GM18870 (cell line): ENCODE measurements around the gene UNC5C.

Experiments used
- ATAC-seq: cut with Tn5 transposase; IDR thresholded peaks from one replicate; pipeline ENCODE4 v1.9.1; 2021; ENCODE audit warnings: moderate library complexity; ENCODE audit not compliant: unreplicated experiment

Gene UNC5C

GRCh38 chr4:95272797-95273196, 276.0 kb downstream of the UNC5C start:
- ATAC-seq: no peak

DNA sequence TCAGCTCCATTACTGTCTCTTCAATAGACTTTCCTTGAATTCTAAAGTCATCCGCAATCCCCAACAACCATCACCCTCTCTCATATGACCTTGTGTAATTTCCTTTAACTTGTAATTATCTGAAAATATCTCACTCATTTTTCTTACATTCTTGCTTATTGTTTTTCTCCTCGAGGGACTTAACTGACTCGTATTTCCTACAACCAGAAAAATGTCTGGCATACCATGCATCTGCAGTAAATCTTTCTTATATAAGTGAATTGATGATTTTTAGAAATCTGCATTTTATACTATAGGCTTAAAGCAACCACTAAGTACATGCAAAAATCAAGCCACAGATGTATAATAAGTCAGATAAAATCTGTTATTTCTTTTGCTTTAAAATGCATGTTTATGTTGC, 276.7 kb downstream of the UNC5C start:
- no peak for ATAC-seq

GRCh38 chr4:95268819-95269565, 279.8 kb downstream of the UNC5C start:
- ATAC-seq: no peak

GRCh38 chr4:95267081-95267480, 281.7 kb downstream of the UNC5C start:
- ATAC-seq: no peak

DNA sequence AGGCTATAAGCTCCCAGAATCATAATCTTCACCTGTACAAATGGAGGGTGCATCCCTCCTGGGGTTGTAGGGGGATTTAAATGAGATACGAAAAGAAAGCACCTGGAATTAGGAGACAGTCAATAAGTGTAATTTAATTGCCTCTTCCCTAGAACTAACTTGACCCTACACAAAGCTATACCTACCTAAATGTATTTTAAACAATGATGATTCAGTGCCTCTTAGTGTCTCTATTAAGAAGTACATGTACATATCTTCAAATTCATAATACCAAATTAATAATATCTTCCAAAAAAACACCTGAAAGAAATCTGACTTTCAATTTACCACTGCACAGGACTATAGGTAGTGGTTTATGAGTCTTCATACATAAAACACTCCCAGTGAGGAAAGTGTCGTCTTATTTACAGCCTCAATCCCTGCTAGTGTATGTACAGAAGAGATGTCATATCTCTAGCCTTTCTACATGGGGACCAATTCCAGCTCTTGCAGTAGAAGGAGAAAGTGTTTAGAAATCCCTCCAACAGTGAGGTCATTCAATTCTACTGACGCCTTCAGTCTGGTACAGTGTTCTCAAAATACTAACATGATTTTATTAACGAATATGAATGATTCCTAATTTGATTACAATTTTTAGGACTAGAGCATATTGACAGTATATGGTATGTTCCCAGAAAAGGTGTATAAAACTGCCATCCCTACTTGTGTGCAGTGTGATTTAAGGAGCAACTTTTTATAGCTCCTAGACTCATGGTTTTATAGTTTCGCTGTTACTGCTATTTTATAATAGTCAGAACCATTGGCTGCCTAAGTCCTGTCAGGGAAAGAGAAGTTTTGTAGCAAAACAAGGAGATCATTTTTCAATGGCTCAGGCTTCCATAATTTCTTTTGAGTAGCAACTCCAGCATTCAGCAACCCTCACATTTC, 282.7 kb downstream of the UNC5C start:
- ATAC-seq: no peak

DNA sequence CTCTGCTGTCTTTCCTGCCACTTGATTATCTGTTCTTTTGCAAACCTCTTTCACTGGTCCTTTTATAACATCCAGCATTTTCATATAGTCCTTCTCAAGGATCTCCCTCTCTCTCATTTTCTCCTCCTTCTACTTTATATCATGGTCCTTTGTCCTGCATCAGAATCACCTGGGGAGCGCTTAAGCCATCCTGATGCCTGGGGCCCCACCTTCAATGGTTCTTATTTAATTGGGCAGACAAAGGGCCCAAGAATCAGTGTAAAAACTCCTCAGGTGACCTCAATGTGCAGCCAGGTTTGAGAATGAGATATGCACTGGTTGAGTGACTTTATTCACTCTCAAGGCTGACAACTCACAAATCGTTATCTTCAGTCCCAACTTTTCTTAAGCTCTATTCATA, 283.9 kb downstream of the UNC5C start:
- no peak for ATAC-seq

GRCh38 chr4:95263960-95264359, 284.8 kb downstream of the UNC5C start:
- ATAC-seq: no peak

GRCh38 chr4:95263391-95263790, 285.4 kb downstream of the UNC5C start:
- ATAC-seq: no peak

DNA sequence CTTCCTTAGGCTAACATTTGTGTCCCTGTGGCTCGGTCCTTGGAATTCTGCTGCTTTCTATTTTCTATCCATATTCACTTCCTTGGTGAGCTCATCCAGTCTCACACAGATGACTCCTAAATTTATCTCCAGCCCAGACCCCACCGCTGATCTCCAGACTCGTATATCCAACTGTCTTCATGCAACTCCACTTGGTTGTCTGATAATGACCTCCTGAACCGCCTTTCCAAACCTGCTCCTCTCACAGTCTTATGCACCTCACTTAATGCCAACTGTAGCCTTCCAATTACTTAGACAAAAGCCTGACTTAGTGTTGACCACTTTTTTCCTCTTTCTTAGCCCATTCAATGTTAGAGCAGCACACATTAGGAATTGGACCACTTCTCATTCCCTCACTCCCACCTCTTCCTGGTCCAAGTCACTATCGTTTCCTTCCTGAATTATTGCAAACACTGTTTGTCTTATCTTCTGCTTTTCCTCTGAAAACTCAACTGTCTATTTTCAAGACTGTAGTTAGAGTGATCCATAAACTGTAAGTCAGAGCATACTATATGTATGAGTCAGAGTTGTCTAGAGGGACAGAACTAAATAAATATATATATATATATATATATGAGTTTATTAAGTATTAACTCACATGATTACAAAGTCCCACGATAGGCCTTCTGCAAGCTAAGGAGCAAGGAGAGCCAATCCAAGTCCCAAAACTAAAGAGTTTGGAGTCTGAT, 292.5 kb downstream of the UNC5C start:
- no peak for ATAC-seq

GRCh38 chr4:95255396-95256107, 293.2 kb downstream of the UNC5C start:
- ATAC-seq: no peak

- no peak for ATAC-seq
These were observed 297.2 kb downstream of the UNC5C start for GRCh38 chr4:95251568-95251967.

- no peak for ATAC-seq
These were observed 298.1 kb downstream of the UNC5C start for GRCh38 chr4:95250544-95251137.

- no peak for ATAC-seq
These were observed 299.2 kb downstream of the UNC5C start for GRCh38 chr4:95249426-95250021.

GRCh38 chr4:95248720-95249425, 299.9 kb downstream of the UNC5C start:
- no peak for ATAC-seq

DNA sequence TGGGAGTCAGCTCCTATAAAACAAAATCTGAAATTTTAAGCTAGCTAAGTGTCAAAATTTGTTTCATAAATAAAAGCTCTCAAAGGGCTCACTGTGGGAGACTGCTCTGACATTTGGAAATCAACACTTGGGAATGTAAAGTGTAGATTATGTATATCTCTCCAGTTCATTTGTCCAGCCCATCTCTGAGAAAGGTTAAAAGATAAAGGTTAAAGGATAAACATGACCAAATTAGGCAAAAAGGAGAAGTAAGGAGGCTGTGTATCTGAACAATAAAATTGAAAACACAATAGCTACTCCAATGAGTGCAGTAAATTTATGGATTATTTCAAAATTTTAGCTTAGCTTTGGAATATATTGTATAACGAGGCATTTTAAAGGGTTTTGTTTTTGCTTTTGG, 304.9 kb downstream of the UNC5C start:
- ATAC-seq: no peak

GRCh38 chr4:95238554-95238953, 310.2 kb downstream of the UNC5C start:
- ATAC-seq: no peak

DNA sequence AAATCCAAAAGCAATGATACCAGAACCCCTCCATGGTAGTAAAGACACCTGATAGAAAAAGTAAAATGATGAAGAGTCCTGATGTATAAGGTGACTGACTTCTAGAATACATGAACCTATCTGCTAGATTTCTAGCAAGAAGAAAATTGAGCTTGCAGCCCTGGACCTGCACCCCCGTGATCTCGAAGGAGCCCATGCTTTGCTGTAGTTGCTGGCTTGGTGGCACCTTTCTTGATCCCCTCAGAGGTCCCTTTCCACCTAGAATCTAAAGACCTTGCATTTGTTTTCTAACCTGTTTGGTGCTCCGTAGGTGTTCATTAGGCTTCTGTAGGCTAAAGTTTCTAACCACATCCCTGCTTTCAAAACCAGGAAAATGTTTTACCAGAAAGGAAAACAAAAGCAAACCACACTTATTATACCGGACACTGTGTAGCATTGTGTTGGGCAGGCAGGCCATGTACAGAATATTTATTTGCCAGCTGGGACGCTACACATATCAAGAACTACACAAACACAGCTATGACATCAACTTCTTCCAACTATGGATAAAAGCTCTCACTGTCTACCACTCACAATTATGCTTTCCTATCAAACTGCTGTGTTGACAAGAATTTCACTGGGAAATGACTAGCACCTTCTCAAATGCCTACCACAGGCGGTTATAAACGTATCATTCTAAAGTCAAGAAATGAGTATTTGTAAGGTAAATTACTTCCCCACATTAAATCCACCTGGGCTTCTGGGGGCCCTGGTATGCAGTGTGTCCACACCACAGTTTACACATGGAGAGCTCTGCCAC, 316.2 kb downstream of the UNC5C start:
- no peak for ATAC-seq

DNA sequence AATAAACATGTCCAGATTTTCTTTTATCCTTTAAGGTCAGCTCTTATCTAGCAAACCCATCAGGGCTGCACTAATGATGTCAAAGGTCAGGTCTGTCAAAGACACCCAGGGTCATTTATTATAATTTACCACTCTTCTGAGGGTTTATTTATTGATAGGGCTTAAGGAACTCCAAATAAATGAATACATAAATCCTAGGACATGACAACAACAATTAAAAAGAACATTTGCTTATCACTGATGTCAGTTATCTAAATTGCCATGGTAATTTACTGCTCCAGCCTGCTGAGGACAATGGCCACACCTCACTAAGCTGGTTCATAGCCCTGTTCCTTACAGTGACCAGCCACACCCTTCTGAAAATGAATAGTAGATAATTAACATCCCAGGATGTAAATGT, 317.1 kb downstream of the UNC5C start:
- ATAC-seq: no peak

GRCh38 chr4:95225849-95226248, 322.9 kb downstream of the UNC5C start:
- ATAC-seq: no peak
